Epidermal melanocyte (primary cell): Measurements from ENCODE around the gene PRXL2C.
"Not testable (repeated sequence)": the region's sequence is repeated elsewhere in the genome, so short reads cannot be mapped to it uniquely, and the experiment has no call there.

Experiments
- DNase-seq: peaks from one replicate; pipeline ENCODE4 v3.0.0; 2011; ENCODE audit warnings: low spot score; ENCODE audit not compliant: insufficient read length

Gene PRXL2C, protein sequence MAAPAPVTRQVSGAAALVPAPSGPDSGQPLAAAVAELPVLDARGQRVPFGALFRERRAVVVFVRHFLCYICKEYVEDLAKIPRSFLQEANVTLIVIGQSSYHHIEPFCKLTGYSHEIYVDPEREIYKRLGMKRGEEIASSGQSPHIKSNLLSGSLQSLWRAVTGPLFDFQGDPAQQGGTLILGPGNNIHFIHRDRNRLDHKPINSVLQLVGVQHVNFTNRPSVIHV

DNA sequence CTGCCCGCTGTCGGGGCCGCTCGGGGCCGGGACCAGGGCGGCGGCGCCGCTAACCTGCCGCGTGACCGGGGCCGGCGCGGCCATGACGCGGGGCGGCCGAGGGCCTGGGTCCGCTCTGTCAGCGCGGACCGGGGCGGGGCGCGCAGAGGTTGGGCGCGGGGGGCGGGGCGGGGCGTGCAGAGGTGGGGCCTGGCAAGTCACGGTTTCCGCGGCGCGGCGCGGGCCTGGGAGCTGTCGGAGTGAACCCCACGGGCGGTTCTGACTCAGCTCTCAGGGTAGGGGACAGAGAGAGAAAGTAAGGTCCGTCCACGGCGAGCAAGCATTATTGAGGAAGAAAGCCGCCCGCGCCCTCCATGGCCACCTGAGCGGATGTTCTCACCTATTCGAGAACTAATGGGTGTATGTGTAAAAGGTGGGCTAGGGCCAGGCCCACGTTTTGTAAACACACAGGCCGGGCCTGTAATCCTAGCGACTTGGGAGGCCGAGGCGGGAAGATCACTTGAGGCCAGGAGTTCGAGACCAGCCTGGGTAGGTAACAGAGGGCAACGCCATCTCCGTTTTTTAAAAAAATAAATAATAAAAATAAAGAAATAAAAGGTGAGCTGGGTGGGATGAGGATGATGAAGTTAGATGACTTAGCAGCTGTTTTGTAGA is at the start of gene PRXL2C:
Gene PRXL2C, minus strand, starts transcription at position 120 of the 654 bp plus-strand sequence. Its CDS starts 36 bp downstream, at position 84.
- DNase-seq: peak; percentile 24

DNA sequence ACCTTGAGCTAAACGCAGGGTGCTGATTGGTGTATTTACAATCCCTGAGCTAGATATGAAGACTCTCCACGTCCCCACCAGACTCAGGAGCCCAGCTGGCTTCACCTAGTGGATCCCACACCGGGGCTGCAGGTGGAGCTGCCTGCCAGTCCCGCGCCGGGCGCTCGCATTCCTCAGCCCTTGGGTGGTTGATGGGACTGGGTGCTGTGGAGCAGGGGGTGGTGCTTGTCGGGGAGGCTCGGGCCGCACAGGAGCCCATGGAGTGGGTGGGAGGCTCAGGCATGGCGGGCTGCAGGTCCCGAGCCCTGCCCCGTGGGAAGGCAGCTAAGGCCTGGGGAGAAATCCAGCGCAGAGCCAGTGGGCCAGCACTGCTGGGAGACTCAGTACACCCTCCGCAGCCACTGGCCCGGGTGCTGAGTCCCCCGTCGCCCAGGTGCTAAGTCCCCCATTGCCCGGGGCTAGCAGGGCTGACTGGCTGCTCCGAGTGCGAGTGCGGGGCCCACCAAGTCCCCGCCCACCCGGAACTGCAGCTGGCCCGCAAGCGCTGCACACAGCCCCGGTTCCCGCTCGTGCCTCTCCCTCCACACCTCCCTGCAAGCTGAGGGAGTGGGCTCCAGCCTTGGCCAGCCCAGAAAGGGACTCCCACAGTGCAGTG is 45.7 kb upstream of the PRXL2C start:
- DNase-seq: not testable (repeated sequence)

DNA sequence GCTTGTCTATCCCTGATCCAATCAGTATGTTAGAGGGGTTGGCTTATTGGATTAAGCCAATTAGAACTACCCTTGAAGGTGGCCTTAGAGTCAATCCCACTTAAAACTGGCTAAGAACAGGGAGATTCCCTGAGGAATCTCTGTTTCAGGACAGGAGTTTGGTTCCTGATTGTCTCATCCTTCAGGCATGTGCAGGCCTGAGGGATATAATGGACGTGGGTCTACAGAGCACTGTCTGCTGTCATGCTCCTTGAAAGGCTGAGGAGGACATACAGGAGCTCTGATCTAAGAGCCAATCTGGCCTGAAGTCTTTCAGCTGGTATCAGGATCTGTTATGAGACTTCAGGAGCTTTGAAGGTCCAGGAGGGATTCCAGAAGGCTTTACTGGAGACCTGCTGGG is 36.2 kb upstream of the PRXL2C start:
- DNase-seq: no peak

DNA sequence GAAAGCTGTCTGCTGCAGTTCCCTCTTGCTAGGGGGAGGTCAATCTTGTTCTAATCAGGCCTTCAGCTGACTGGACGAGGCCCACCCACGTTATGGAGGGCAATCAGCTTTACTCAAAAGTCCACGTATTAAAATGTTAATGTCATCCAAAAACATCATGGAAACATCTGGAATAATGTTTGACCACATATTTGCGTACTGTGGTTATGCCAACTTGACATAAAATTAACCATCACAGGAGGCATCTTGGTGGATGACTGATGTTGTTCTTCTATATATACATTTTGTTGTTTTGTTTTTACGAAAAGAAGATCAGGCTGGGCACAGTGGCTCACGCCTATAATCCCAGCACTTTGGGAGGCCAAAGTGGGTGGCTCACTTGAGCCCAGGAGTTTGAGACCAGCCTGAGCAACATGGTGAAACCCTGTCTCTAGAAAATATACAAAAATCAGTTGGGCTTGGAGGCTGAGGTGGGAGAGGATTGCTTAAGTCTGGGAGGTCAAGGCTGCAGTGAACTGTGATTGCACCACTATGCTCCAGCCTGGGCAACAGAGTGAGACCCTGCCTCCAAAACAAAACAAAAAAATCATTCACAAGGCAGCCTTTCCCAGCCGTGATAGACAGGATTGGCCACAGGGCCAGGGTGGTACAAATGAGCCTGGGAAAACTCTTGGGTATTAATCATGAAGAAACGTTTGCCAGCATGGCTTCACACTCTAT is 33.8 kb upstream of the PRXL2C start:
- DNase-seq: no peak

DNA sequence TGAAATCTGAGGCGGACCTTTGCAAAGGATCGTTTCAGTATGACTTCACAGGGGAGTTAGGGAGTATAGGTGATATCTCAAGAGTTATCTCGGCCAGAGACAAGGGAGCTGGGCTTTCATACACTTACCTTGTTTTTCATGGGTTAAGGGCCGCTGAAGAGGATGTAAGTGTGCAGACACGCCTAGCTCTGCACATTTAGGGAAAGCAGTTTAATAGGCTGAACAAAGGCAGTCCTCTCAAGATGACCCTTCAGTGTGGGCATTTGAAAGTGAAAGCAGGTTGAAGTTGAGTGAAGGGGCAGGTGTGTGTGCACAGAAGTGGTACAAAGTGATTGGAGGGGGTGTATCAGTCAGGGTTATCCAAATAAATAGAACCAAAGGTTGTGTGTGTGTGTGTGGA is 33.1 kb upstream of the PRXL2C start:
- DNase-seq: no peak

DNA sequence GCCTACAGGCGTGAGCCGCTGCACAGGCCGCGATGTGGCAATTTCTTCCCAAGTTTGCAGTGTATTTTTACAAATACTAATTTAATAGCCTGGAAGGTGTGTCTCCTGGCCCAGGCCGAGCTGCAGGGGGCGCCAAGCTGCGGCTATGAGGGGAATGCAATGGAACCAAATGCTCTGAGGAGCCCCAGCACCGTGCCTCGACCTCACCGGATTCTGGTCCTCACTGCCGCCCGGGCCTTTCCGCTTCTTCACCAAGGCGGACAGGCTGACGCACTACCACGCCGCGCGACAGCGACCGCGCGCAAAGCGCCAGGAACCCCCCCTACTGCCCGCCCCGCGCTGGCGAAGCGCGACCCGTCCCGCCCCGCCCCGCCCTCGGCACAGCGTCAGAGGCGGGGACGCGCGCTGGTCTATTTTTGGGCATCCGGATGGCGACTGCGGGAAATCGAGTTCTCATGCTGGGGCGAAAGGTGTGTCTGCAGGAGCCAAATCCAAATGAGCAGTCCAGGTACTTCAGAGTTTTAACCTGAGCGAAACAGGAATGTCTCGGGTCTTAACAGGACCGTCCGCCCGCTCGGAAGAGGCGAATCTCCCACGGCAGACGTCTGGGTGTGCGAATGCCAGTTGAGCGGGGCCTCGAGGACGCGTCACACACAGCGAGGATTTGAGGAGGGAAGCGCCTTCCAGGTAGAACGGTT is 31.7 kb upstream of the PRXL2C start:
- peak; percentile 30 for DNase-seq

DNA sequence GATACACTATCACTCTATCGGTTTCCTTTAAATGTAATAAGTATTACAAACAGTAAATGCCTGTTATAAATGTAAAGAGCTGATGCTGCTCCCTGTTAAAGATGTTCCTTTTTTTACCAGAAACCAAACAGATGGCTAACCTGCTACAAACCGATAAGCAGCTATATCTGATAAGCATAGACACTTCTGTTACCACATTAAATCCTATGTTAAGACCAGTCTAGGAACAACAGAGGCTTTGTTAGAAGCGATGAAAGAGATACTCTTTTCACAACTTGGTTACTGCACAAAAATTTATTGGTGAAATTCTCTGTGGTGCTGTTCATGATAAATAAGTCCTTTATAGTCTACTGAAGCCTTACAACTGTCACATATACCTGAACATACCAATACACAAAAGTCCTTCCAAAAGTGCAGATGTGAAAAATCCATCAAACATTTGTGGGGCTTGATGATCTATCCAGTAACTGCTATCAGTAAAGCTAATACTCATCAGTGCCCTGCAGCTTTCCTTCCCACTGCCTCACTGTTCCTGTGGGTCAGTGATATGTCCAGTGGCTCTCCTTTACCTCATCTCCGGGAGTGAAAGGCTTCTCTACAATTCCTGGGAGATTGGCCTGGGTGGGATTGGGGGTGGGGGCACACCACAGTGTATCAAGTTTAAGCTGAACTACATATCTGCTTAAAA is 25.8 kb upstream of the PRXL2C start:
- no peak for DNase-seq

DNA sequence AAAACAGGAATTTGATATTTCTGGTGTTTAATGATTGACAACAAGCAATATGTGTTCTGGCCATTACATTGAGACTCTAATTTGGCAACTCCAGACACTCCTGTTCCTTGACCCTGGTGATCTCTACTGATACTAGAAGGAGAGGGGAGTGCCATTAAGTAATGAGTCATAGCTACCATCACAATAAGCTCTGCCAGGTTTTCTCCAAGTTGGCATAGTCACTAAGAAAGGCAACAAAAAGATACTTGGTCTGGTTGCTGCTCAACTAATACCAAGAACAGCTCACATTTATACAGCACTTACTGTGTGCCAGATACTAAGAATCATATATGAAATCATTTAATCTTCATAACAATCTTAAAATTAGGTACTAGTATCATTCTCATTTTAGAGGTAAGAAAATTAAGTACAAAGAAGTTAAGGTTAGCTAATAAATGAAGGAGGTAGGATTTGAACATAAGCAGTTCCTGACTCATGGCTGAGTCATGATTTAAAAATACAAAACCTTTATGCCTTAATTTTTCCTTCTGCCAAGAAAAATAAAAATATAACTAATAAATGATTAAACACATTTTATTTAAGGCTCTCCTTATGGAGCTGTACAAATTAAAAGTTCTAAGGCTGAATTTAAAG is 19.9 kb upstream of the PRXL2C start:
- DNase-seq: no peak

DNA sequence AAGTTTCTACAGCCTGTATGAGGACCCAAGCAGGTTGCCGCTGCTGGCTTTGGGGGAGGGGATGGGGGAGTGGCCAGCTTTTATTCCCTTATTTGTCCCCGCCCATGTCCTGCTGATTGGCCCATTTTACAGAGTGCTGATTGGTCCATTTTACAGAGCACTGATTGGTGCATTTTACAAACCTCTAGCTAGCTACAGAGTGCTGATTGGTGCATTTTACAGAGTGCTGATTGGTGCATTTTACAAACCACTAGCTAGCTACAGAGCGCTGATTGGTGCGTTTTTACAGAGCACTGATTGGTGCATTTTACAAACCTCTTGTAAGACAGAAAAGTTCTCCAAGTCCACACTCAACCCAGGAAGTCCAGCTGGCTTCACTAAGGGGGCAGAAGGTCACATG is 18.7 kb upstream of the PRXL2C start:
- not testable (repeated sequence) for DNase-seq

DNA sequence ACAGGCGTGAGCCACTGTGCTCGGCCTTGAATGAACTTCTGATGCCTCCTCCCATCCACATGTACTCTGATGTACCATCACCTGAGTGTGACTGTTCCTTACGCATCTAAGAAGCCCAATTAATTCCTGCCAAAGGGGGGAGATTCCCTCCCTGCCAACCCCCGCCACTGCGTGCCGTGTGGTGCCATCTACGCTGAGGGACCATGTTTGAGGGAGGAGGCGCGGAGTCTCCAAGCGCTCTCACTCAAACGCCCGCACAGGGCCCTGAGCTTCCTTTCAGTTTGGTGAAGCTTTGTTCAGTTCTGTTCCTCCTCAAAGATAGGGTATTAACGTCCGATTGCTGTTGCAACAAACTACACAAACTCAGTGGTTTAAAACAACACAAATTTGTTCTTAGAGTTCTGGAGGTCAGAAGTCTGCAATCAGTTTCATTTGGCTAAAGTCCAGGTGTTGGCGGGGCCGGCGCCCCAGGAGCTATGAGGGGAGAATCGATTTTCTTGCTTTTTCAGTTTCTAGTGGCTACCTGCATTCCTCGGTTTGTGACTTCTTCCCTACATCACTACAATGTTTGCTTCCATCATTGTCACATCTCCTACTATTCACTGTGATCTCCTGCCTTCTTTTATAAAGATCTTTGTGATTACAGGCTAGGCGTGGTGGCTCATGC is 13.9 kb upstream of the PRXL2C start:
- DNase-seq: no peak

DNA sequence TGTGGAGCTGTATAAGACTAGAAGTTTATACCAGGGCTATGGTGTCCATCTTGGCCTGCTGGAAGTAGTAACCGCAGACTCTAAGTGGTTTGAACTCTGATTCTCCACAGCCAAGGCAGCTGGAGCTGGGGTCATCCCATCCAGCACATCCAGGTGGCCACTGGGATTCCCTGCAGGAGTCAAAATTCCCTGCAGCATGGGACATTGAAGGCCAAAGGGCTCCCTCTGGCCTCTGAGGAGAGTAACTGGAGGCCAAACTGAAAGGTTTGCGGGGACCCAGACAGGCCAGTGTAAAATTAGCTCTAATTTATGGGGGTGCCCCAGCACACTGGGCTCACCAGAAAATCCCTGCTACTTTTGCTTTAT is 12.2 kb upstream of the PRXL2C start:
- DNase-seq: no peak

DNA sequence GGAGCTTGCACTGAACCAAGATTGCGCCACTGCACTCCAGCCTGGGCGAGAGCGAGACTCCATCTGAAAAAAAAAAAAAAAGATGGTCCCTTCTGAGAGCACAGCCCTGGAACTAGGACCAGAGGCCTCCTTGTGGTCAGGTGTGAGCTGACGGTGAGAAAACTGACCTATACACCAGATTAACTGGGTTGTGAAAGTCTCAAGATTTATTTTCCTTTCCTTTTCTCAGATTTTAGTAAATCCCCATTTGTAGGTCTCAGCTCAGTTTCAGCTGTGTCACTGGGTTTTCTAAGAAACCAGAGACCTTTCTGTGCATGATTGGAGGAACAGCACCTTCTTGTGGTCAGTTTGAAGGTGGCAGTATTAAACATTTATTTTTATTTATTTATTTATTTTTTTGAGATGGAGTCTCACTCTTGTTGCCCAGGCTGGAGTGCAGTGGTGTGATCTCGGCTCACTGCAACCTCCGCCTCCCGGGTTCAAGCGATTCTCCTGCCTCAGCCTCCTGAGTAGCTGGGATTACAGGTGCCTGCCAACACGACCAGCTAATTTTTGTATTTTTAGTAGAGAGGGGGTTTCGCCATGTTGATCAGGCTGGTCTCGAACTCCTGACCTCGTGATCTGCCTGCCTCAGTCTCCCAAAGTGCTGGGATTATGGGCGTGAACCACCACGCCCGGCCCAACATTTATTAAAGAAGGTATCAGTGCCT is 11.7 kb upstream of the PRXL2C start:
- DNase-seq: peak; percentile 58

DNA sequence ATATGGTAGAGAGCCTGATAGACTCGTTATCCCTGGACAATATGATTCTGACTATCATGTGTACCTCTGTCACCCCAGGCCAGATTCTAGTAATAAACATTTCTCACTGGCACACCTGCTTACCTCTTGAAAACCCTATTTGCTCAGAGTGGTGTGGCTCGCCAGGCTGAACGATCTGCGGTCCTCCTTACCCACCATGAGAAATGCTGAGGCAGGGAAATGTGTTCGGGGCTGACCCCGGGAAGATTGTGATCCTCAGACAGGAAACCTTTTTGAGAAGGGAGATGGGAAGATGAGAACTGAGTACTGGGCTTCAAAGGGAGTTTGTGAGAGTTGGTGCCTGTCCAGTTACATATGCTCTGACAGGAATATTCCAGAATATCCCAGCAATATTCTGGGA is 10.7 kb upstream of the PRXL2C start:
- DNase-seq: no peak

DNA sequence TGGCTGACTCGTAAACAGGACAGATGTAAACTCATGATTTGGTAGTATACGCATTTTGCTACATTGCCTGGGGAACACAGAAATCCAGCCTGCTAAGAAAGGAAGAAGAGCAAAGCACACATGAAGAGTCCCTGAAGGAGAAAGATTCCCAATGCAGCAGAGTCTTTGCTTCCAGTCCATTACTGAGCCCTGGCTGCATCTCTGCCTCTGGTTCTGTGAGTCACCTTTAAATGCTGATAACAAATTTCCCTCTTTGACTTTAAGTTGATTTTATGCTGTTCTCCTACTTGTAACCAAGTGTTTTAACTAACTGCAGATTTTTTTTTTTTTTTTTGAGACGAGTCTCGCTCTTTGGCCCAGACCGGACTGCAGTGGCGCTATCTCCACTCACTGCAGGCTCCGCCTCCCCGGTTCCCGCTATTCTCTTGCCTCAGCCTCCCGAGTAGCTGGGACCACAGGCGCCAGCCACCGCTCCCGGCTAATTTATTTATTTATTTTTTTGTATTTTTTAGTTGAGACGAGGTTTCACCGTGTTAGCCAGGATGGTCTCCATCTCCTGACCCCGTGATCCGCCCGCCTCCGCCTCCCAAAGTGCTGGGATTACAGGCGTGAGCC is 8.5 kb upstream of the PRXL2C start:
- DNase-seq: no peak

DNA sequence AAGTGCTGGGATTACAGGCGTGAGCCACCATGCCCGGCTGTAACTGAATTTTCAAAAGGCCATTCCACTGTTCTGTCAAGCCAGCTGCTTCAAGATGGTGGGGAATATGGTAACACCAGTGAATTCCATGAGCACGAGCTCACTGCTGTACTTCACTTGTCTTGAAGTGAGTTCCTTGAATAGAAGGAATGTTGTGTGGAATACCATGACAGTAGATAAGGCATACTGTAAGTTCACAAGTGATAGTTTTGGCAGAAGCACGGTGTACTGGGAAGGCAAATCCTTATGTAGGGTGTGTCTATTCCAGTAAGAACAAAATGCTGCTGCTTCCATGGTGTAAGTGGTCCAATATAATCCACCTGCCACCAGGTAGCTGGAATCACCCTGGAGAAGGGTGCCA is 6.6 kb upstream of the PRXL2C start:
- DNase-seq: no peak

DNA sequence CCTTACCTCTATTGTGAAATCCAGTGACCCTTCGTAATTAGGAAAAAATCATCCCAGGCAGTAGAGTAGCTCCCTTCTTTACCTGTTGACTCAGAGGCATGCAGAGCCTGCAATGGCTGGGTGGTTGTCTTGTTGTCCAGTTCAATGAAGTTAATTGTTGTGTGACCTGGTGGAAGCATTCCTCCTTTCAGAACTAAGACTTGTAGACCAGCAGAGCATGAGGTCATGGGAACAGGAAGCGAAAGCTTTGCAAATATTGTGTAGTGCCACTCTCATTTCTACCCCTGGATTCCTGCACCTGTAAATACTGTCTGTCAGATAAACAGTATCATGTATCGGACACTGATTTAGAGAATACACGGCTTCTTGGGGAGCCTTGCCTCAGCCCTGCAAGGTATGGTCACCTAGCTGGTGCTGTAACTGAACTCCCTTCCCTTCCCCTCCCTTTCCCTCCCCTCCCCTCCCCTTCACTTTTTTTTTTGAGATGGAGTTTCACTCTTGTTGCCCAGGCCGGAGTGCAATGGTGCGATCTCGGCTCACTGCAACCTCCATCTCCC is 5.7 kb upstream of the PRXL2C start:
- DNase-seq: no peak

DNA sequence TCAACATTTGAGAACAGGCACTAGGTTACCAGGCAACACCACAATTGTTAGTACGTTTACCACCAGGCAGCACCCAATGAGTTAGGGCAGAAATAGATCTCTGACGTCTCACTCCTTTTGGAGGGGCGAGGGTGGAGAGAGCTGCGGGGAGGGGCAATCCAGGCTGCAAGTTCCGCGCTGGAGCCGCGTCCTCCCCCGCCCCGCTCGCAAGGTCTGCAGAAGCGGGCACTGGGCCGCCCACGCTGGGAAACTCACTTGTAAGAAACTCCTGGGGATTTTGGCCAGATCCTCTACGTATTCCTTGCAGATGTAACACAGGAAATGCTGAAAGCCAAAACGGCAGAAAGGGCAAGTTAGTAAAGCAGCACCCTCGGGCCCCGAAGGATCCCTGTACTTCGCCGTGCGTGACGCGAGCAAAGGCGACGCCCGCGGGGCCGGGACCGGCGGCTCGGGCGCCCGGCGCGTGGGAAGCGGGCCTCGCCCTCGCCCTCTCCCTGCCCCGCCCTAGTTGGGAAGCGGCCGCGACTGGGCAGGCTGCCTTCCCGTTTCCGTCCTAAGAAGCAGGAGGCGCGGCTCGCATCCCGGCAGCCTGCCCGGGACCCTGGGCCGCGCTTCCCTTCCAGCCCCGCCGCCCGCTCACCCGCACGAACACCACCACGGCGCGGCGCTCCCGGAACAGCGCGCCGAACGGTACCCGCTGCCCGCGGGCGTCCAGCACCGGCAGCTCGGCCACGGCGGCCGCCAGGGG is 493 bp downstream of the PRXL2C start:
- DNase-seq: peak; percentile 55

DNA sequence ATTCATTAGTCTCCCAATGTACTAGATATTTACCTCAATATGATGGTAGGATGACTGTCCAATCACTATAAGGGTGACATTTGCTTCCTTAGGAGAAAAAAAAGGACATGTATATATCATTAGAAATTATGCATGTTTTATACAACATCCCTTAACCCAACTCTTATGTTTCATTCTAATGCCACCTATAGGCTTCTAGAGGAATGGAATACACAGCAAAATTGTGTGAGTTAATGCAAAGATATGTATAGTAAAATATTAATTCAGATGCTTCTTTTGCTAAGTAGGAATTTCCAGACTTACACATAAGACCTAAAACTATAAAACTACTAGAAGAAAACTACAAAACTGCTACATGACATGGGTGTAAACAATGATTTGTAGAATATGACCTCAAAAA is 3.5 kb downstream of the PRXL2C start:
- DNase-seq: no peak
